ENCODE data around the gene CDK14.
"Not testable (repeated sequence)": the region's sequence is repeated elsewhere in the genome, so short reads cannot be mapped to it uniquely, and the experiment has no call there.

Gene CDK14

DNA sequence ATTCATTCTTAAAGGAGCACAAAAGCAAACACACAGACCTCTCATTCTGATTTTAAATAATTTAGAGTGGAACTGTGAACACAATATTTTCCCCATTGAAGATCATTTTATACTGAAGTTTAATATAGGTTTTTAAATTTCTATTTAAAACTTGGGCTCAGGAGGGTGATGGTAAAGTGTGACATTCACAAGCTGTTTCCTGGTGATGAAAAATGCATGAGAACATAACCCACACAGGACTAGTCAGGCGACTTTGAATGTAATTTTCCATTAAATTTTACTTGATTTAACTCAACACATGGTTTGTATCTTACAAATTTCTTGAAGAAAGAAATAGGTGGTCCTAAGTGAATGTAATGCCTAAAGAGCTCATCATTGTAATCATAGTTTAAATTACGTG is 143.6 kb downstream of the CDK14 start:
- H3K27ac ChIP-seq (ENCODE audit: low read depth, low read length), result no peak overlapping the region
- no peaks in the 10 kb centered on the region for H3K27me3 ChIP-seq (ENCODE audit: control insufficient read depth, insufficient read depth, low read length)
- no peak overlapping the region for H3K4me3 ChIP-seq (ENCODE audit: low read length)
- no peak overlapping the region for H3K9ac ChIP-seq (ENCODE audit: low read length)
- no peaks in the 10 kb centered on the region for H3K4me1 ChIP-seq (ENCODE audit: control insufficient read depth, insufficient read depth, low read length)
- H3K36me3 ChIP-seq (ENCODE audit: control insufficient read depth, insufficient read depth, low read length), result no peaks in the 10 kb centered on the region

DNA sequence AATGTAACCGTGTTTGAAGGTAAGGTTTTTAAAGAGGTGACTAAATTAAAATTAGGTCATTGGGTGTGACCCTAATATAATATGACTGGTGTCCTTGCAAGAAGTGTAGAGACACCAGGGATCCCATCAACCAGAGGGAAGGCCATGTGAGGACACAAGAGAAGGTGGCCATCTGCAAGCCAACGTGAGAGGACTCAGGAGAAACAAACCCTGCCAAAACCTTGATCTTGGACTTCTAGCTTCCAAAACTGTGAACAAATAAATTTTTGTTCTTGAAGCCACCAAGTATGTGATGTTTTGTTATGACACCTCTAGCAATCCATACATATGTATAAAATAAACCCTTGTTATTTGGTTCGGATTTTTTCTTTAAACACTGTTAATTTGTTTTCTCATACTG is 144.3 kb downstream of the CDK14 start:
- H3K4me1 ChIP-seq (ENCODE audit: control insufficient read depth, insufficient read depth, low read length), result no peaks in the 10 kb centered on the region
- no peak overlapping the region for H3K9ac ChIP-seq (ENCODE audit: low read length)
- no peaks in the 10 kb centered on the region for H3K36me3 ChIP-seq (ENCODE audit: control insufficient read depth, insufficient read depth, low read length)
- no peaks in the 10 kb centered on the region for H3K27me3 ChIP-seq (ENCODE audit: control insufficient read depth, insufficient read depth, low read length)
- H3K4me3 ChIP-seq (ENCODE audit: low read length), result no peak overlapping the region
- H3K27ac ChIP-seq (ENCODE audit: low read depth, low read length), result no peak overlapping the region

DNA sequence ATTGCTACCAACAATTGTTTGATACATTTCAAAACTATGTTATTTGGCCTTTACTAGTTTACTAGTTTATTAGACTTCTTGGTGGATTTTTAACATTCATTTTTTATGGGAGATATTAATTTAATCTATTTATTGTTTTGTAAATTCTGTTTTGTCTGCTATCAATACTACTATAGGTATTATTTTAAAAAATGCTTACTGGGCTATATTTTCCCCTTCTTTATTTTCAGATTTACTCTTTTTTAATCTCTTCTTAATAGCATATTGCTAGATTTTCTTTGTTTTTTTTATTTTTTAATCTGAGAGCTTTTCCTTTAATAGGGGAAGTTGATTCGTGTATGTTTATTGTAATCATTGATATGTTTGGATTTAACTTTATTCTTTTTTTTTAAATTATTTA is 147.5 kb downstream of the CDK14 start:
- H3K27ac ChIP-seq (ENCODE audit: low read depth, low read length), result no peak overlapping the region
- H3K36me3 ChIP-seq (ENCODE audit: control insufficient read depth, insufficient read depth, low read length), result no peaks in the 10 kb centered on the region
- no peak overlapping the region for H3K9ac ChIP-seq (ENCODE audit: low read length)
- H3K4me1 ChIP-seq (ENCODE audit: control insufficient read depth, insufficient read depth, low read length), result no peaks in the 10 kb centered on the region
- no peaks in the 10 kb centered on the region for H3K27me3 ChIP-seq (ENCODE audit: control insufficient read depth, insufficient read depth, low read length)
- no peak overlapping the region for H3K4me3 ChIP-seq (ENCODE audit: low read length)

DNA sequence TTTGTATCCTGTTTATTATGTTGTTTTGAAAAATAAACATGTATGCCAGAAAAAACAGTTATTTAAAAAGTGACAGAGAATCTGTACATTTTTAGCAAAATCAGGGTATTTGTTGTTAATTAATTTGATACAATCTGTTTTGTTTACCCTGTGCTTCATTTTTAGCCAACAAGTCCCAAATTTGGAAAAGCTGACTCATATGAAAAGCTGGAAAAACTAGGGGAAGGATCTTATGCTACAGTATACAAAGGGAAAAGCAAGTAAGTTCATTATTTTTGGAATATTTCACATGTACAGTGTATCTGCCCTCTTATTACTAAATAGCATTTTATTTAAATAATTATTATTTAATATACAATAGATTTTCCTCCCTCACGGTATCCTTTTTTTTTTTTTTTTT is 151.4 kb downstream of the CDK14 start:
- Histone ChIP-seq H3K27me3 (ENCODE audit: control insufficient read depth, insufficient read depth, low read length) (no peaks in the 10 kb centered on the region), H3K27ac (ENCODE audit: low read depth, low read length) (no peak overlapping the region), H3K4me1 (ENCODE audit: control insufficient read depth, insufficient read depth, low read length) (no peaks in the 10 kb centered on the region), H3K4me3 (ENCODE audit: low read length) (no peak overlapping the region), H3K36me3 (ENCODE audit: control insufficient read depth, insufficient read depth, low read length) (no peaks in the 10 kb centered on the region), H3K9ac (ENCODE audit: low read length) (no peak overlapping the region)

DNA sequence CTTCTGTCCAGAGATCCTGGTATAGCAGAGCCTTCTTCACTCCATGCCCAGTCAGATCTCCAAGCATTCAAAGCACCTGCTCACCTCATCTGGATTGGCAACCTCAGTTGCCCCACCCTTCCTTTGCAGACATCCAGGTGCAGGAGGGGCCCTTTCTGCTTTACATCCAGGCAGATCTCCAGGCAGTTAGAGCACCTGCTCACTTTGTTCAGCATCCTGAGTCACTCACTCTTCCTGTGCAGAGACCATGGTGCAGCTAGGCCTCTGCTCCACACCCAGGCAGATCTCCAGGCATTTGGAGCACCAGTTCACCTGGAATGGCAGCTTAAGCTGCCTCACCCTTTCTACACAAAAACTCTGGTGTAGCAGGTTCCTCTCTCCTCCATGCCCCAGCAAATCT is 153.1 kb downstream of the CDK14 start:
- Histone ChIP-seq H3K27me3 (ENCODE audit: control insufficient read depth, insufficient read depth, low read length) (no peaks in the 10 kb centered on the region), H3K36me3 (ENCODE audit: control insufficient read depth, insufficient read depth, low read length) (no peaks in the 10 kb centered on the region), H3K4me3 (ENCODE audit: low read length) (no peak overlapping the region), H3K4me1 (ENCODE audit: control insufficient read depth, insufficient read depth, low read length) (no peaks in the 10 kb centered on the region), H3K9ac (ENCODE audit: low read length) (no peak overlapping the region), H3K27ac (ENCODE audit: low read depth, low read length) (no peak overlapping the region)

DNA sequence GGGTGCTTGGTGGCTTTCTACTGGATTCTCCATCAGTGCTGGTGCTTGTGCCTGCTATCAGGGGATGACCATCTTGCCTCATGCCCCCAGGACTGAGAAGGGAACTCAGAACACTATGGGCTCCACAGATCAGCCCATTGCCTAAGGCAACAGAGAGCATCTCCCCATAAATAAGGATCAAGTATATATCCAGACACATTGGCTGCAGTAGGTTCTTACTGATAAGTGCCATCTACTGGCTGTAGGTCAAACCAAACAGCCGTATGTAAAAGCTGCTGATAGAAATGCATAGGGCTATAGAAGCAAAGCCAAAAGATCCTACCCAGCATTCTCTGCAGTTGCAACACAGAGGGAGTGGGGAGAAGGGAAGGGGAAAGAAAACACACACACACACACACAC is 153.7 kb downstream of the CDK14 start:
- H3K27me3 ChIP-seq (ENCODE audit: control insufficient read depth, insufficient read depth, low read length), result no peaks in the 10 kb centered on the region
- no peak overlapping the region for H3K4me3 ChIP-seq (ENCODE audit: low read length)
- no peaks in the 10 kb centered on the region for H3K4me1 ChIP-seq (ENCODE audit: control insufficient read depth, insufficient read depth, low read length)
- H3K27ac ChIP-seq (ENCODE audit: low read depth, low read length), result no peak overlapping the region
- H3K9ac ChIP-seq (ENCODE audit: low read length), result no peak overlapping the region
- no peaks in the 10 kb centered on the region for H3K36me3 ChIP-seq (ENCODE audit: control insufficient read depth, insufficient read depth, low read length)

DNA sequence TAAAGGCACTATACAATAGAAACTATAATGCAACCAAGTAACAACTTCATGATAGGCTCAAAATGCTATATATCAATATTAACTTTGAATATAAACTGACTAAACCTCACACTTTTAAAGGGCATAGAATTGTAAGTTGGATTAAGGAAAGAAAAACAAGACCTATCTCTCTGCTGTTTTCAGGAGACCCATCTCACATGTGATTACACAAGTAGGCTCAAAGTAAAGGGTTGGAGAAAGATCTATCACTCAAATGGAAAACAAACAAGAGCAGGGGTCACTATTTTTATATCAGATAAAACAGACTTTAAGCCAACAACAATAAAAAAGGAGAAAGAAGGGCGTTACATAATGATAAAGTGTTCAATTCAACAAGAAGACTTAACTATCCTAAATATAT is 155.5 kb downstream of the CDK14 start:
- Histone ChIP-seq H3K27me3 (ENCODE audit: control insufficient read depth, insufficient read depth, low read length) (no peaks in the 10 kb centered on the region), H3K4me1 (ENCODE audit: control insufficient read depth, insufficient read depth, low read length) (no peaks in the 10 kb centered on the region), H3K27ac (ENCODE audit: low read depth, low read length) (no peak overlapping the region), H3K36me3 (ENCODE audit: control insufficient read depth, insufficient read depth, low read length) (no peaks in the 10 kb centered on the region), H3K4me3 (ENCODE audit: low read length) (no peak overlapping the region), H3K9ac (ENCODE audit: low read length) (no peak overlapping the region)

DNA sequence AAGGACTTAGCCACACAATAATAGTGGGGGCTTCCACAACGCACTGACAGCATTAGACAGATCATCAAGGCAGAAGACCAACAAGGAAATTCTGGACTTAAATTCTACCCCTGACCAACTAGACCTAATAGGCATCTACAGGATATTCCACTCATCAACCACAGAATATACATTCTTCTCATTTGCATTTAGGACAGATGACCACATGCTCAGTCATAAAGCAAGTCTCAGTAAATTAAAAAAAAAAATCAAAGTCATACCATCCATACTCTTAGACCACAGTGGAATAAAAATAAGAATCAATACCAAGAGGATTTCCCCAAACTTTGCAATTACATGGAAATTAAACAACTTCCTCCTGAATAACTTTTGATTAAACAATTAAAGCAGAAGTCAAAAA is 155.9 kb downstream of the CDK14 start:
- H3K9ac ChIP-seq (ENCODE audit: low read length), result no peak overlapping the region
- H3K4me1 ChIP-seq (ENCODE audit: control insufficient read depth, insufficient read depth, low read length), result no peaks in the 10 kb centered on the region
- no peaks in the 10 kb centered on the region for H3K36me3 ChIP-seq (ENCODE audit: control insufficient read depth, insufficient read depth, low read length)
- H3K27me3 ChIP-seq (ENCODE audit: control insufficient read depth, insufficient read depth, low read length), result no peaks in the 10 kb centered on the region
- H3K4me3 ChIP-seq (ENCODE audit: low read length), result no peak overlapping the region
- H3K27ac ChIP-seq (ENCODE audit: low read depth, low read length), result no peak overlapping the region

DNA sequence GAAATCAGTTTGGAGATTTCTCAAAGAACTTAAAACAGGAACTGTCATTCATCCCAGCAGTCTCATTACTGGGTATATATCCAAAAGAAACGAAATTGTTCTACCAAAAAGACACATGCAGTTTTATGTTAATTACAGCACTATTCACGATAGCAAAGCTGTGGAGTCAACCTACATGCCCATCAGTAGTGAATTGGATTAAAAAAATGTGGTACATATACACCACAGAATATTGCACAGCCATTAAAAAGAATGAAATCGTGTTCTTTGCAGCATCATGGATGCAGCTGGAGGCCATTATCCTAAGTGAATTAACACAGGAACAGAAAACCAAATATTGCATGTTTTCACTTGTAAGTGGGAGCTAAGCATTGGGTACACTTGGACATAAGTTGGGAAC is 158.9 kb downstream of the CDK14 start:
- Histone ChIP-seq H3K36me3 (ENCODE audit: control insufficient read depth, insufficient read depth, low read length) (no peaks in the 10 kb centered on the region), H3K4me1 (ENCODE audit: control insufficient read depth, insufficient read depth, low read length) (no peaks in the 10 kb centered on the region), H3K9ac (ENCODE audit: low read length) (no peak overlapping the region), H3K27ac (ENCODE audit: low read depth, low read length) (no peak overlapping the region), H3K4me3 (ENCODE audit: low read length) (no peak overlapping the region), H3K27me3 (ENCODE audit: control insufficient read depth, insufficient read depth, low read length) (no peaks in the 10 kb centered on the region)

DNA sequence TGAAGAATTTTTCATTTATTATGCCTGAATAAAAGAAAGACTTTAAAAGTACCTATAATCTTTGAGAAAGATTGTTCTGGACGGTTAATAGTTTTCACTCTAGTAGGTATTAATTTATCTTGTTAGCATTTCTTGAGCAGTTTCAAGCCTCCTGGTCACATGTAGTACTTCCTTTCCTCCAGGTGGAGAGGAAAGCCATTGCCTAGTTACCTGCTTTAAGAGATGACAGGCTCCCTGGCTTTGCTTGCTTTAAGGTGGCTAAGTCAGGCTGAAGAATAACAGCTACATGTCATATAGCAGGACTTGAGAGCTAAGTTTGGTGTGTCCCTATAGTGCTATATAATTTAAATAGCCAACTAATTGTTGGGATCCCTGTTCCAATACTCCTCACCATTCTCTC is 160.2 kb downstream of the CDK14 start:
- no peaks in the 10 kb centered on the region for H3K4me1 ChIP-seq (ENCODE audit: control insufficient read depth, insufficient read depth, low read length)
- no peaks in the 10 kb centered on the region for H3K36me3 ChIP-seq (ENCODE audit: control insufficient read depth, insufficient read depth, low read length)
- H3K27ac ChIP-seq (ENCODE audit: low read depth, low read length), result no peak overlapping the region
- no peak overlapping the region for H3K4me3 ChIP-seq (ENCODE audit: low read length)
- H3K9ac ChIP-seq (ENCODE audit: low read length), result no peak overlapping the region
- no peaks in the 10 kb centered on the region for H3K27me3 ChIP-seq (ENCODE audit: control insufficient read depth, insufficient read depth, low read length)

DNA sequence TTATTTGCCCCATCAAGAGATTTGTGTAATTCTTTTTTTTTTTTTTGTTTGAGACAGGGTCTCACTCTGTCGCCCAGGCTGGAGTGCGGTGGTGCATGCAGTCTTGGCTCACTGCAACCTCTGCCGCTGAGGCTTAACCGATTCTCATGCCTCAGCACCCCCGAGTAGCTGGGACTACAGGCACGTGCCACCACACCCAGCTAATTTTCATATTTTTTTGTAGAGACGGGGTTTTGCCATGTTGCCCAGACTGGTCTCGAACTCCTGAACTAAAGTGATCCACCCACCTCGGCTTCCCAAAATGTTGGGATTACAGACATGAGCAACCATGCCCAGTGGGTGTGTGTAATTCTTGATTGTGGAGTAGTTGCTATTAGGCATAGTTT is 161.4 kb downstream of the CDK14 start:
- not testable (repeated sequence) for H3K9ac ChIP-seq (ENCODE audit: low read length); H3K4me3 ChIP-seq (ENCODE audit: low read length); H3K4me1 ChIP-seq (ENCODE audit: control insufficient read depth, insufficient read depth, low read length); H3K27me3 ChIP-seq (ENCODE audit: control insufficient read depth, insufficient read depth, low read length); H3K36me3 ChIP-seq (ENCODE audit: control insufficient read depth, insufficient read depth, low read length); H3K27ac ChIP-seq (ENCODE audit: low read depth, low read length)

DNA sequence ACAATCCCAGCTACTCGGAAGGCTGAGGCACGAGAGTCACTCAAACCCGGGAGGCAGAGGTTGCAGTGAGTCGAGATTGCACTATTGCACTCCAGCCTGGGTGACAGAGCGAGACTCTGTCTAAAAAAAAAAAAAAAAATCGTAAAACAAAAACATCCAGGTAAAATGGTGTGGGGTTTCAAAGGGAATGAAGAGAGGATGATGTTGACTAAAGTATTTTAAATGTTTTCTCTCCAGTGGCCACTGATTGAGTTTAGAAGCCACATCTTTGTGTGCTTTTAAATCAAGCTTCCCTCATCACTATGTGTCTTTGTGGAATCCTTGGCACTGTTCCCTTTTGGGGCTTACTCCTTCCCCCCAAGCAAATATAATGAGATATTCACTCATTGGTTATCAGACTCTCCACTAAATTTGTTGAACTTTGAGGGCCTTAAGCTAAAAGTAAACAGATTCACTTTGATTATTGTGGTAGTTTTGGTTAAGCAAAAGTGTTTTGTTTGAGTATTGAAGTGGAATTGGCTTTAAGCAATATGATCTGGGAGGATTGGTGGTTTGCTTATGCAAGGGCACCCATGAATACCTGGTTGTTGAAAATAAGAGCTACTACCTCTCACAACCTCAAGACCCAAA is 162.9 kb downstream of the CDK14 start:
- H3K9ac ChIP-seq (ENCODE audit: low read length), result no peak overlapping the region
- H3K36me3 ChIP-seq (ENCODE audit: control insufficient read depth, insufficient read depth, low read length), result no peaks in the 10 kb centered on the region
- no peaks in the 10 kb centered on the region for H3K4me1 ChIP-seq (ENCODE audit: control insufficient read depth, insufficient read depth, low read length)
- H3K27ac ChIP-seq (ENCODE audit: low read depth, low read length), result no peak overlapping the region
- H3K27me3 ChIP-seq (ENCODE audit: control insufficient read depth, insufficient read depth, low read length), result no peaks in the 10 kb centered on the region
- H3K4me3 ChIP-seq (ENCODE audit: low read length), result no peak overlapping the region

DNA sequence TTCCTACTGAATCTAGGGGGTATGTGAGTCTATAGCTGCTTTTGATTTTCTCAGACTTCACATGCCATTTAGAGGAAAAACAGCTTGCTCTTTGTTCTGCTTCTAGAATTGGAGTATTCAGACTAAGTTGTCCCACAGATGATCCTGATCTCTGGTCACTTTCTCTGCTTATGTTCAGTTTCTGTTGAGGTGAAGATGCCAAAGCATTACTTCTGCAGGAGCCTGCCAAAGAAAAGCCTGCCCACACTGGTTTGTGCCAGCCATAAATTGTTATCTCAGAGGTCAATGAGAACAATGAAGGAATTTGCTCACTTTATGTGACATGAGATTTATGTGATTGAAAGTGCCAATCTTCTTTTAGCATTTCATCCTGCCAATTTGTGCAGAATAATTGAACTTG is 163.6 kb downstream of the CDK14 start:
- Histone ChIP-seq H3K36me3 (ENCODE audit: control insufficient read depth, insufficient read depth, low read length) (no peaks in the 10 kb centered on the region), H3K27ac (ENCODE audit: low read depth, low read length) (no peak overlapping the region), H3K4me3 (ENCODE audit: low read length) (no peak overlapping the region), H3K9ac (ENCODE audit: low read length) (no peak overlapping the region), H3K4me1 (ENCODE audit: control insufficient read depth, insufficient read depth, low read length) (no peaks in the 10 kb centered on the region), H3K27me3 (ENCODE audit: control insufficient read depth, insufficient read depth, low read length) (no peaks in the 10 kb centered on the region)
